ENCODE data around the gene PLS1.

The PLS1 gene

GRCh38 chr3:142656575-142656974 lies 60.4 kb downstream of the PLS1 start:
- H3K4me3 ChIP-seq (ENCODE audit: low read depth, low read length) = no peak overlapping the region
- no peak for TF ChIP-seq MYC (IDR thresholded peaks at IDR 0.05; ENCODE audit: low read depth, low read length)
- TF ChIP-seq, protein P1, sequence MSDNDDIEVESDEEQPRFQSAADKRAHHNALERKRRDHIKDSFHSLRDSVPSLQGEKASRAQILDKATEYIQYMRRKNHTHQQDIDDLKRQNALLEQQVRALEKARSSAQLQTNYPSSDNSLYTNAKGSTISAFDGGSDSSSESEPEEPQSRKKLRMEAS (IDR thresholded peaks at IDR 0.05; ENCODE audit: low read depth, low read length) = no peak
- TF ChIP-seq, protein P2, sequence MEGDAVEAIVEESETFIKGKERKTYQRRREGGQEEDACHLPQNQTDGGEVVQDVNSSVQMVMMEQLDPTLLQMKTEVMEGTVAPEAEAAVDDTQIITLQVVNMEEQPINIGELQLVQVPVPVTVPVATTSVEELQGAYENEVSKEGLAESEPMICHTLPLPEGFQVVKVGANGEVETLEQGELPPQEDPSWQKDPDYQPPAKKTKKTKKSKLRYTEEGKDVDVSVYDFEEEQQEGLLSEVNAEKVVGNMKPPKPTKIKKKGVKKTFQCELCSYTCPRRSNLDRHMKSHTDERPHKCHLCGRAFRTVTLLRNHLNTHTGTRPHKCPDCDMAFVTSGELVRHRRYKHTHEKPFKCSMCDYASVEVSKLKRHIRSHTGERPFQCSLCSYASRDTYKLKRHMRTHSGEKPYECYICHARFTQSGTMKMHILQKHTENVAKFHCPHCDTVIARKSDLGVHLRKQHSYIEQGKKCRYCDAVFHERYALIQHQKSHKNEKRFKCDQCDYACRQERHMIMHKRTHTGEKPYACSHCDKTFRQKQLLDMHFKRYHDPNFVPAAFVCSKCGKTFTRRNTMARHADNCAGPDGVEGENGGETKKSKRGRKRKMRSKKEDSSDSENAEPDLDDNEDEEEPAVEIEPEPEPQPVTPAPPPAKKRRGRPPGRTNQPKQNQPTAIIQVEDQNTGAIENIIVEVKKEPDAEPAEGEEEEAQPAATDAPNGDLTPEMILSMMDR (IDR thresholded peaks at IDR 0.05; ENCODE audit: low read depth, low read length) = no peak
- no peak for TF ChIP-seq POLR2A (IDR thresholded peaks at IDR 0.05; ENCODE audit: extremely low read depth, insufficient read length)
- peak; percentile 37 for DNase-seq (ENCODE audit: low read depth)

DNA sequence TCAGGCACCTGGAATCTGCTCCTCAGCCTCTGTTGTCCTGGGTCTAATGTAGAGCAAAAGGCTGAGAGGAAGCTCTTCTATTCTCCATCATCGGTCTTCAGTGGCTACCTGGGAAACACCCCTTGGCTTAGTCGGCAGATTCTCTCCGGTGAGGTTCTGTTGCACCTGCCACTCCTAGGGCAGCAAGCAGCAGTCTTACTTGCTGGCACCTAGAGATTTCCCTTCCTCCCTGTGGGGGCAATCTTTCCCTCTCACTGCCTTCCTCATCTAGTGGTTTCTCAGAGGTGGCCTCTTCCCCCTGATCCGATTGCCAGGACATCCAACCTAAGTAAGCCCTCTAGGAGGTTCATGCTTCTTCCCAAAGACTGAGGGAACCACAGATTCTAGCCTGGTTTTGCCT lies 60.8 kb downstream of the PLS1 start:
- DNase-seq (ENCODE audit: low read depth) = no peak
- H3K4me3 ChIP-seq (ENCODE audit: low read depth, low read length) = no peak overlapping the region
- TF ChIP-seq, protein P2 (IDR thresholded peaks at IDR 0.05; ENCODE audit: low read depth, low read length) = no peak
- TF ChIP-seq, protein P1 (IDR thresholded peaks at IDR 0.05; ENCODE audit: low read depth, low read length) = no peak
- no peak for TF ChIP-seq MYC (IDR thresholded peaks at IDR 0.05; ENCODE audit: low read depth, low read length)
- no peak for TF ChIP-seq POLR2A (IDR thresholded peaks at IDR 0.05; ENCODE audit: extremely low read depth, insufficient read length)

- TF ChIP-seq, protein P2 (IDR thresholded peaks at IDR 0.05; ENCODE audit: low read depth, low read length) = no peak
- TF ChIP-seq MYC (IDR thresholded peaks at IDR 0.05; ENCODE audit: low read depth, low read length) (no peak), POLR2A (IDR thresholded peaks at IDR 0.05; ENCODE audit: extremely low read depth, insufficient read length) (no peak)
- TF ChIP-seq, protein P1 (IDR thresholded peaks at IDR 0.05; ENCODE audit: low read depth, low read length) = no peak
- no peak for DNase-seq (ENCODE audit: low read depth)
- no peak overlapping the region for H3K4me3 ChIP-seq (ENCODE audit: low read depth, low read length)
Measured at GRCh38 chr3:142660383-142660782, 64.2 kb downstream of the PLS1 start.

DNA sequence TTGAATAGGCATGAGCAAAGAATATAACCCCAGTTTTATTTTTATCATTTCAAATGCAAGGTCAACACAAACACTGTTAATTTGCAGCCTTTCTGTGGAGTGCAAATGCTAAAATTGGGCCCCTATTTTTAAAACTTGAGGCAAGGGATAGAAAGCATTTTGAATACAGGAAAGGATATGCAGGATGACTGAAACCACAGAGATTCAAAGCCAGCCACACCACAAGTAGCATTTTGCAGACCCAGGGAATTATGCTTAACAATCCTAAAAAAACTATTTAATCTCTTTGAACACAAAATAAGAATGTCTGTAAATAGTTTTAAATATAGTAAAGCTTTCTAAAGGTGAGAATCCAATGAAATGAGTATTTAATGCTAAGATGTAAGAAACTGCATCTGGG lies 64.7 kb downstream of the PLS1 start:
- no peak for DNase-seq (ENCODE audit: low read depth)
- TF ChIP-seq POLR2A (IDR thresholded peaks at IDR 0.05; ENCODE audit: extremely low read depth, insufficient read length) = no peak
- TF ChIP-seq, protein P2 (IDR thresholded peaks at IDR 0.05; ENCODE audit: low read depth, low read length) = no peak
- TF ChIP-seq MYC (IDR thresholded peaks at IDR 0.05; ENCODE audit: low read depth, low read length) = no peak
- TF ChIP-seq, protein P1 (IDR thresholded peaks at IDR 0.05; ENCODE audit: low read depth, low read length) = no peak
- H3K4me3 ChIP-seq (ENCODE audit: low read depth, low read length) = no peak overlapping the region

DNA sequence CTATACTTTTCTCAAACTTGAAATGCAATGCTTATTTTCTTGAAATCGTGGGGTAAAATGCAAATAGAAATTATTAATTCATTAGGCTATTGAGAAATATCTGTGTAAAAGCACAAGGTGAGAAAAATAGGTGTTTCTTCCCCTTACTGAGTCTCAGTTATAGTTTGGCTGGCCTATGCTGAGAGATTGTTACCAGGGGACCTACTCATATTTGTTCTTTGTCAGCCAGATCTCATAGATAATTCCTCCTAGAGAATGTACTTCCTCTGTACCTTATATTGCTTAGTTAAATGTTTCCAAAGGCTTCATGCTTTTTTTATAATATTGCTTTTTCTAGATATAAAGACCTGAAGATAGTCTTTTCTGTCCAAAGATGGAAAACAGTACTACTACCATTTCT lies 67.7 kb downstream of the PLS1 start:
- TF ChIP-seq MYC (IDR thresholded peaks at IDR 0.05; ENCODE audit: low read depth, low read length) = no peak
- TF ChIP-seq POLR2A (IDR thresholded peaks at IDR 0.05; ENCODE audit: extremely low read depth, insufficient read length) = no peak
- TF ChIP-seq, protein P2 (IDR thresholded peaks at IDR 0.05; ENCODE audit: low read depth, low read length) = no peak
- TF ChIP-seq, protein P1 (IDR thresholded peaks at IDR 0.05; ENCODE audit: low read depth, low read length) = no peak
- DNase-seq (ENCODE audit: low read depth) = no peak
- H3K4me3 ChIP-seq (ENCODE audit: low read depth, low read length) = no peak overlapping the region

DNA sequence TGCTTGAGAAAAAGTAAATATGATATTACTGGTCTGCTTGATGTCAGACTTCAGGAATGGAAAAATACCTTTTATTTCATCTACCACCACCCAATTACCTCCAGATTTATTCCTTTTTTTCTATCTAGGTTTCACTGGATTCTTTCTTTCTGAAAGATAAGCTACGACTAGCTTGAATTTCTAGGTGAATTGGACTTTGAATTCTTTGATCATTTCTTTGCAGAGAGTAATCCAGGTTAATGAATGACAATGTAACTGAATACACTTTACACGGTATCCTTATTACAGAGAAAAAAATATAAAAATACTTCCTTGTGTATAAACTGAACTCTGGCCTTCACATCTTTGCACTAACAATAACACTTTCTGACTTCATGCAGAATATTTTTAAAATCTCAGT lies 68.1 kb downstream of the PLS1 start:
- H3K4me3 ChIP-seq (ENCODE audit: low read depth, low read length) = no peak overlapping the region
- DNase-seq (ENCODE audit: low read depth) = no peak
- TF ChIP-seq, protein P1 (IDR thresholded peaks at IDR 0.05; ENCODE audit: low read depth, low read length) = no peak
- TF ChIP-seq MYC (IDR thresholded peaks at IDR 0.05; ENCODE audit: low read depth, low read length) = no peak
- TF ChIP-seq POLR2A (IDR thresholded peaks at IDR 0.05; ENCODE audit: extremely low read depth, insufficient read length) = no peak
- TF ChIP-seq, protein P2 (IDR thresholded peaks at IDR 0.05; ENCODE audit: low read depth, low read length) = no peak
